Psoas muscle (tissue), 8 donors: ENCODE measurements around the gene ZIC4. TPM values are rescaled to one million over a fixed set of nuclear protein-coding genes. Genes with fewer than 3 reads are reported as not detected.

Experiments used
- ATAC-seq, 4 donors: fragments of 200-7000 bp; cut with Tn5 transposase; one replicate each; pipeline ENCODE4 v1.9.1; 2020; ENCODE audit warnings: moderate library complexity in 3 of 4, mild to moderate bottlenecking in 2 of 4
- DNase-seq, 2 donors: peaks; one replicate each; pipeline ENCODE4 v3.0.0-alpha.2; 2020
- H3K27ac ChIP-seq: fragments of 200-600 bp; one replicate; pipeline ENCODE4 v1.8.0; 2022
- H3K27me3 ChIP-seq, 3 donors: fragments of 200-600 bp in 1 of 3; one replicate each; pipeline versions ENCODE4 v1.6.1 to v1.8.0; 2013 to 2022; ENCODE audit warnings: low read length in 2 of 3, mild to moderate bottlenecking in 2 of 3, moderate library complexity in 1 of 3; ENCODE audit not compliant: insufficient read depth in 3 of 3
- H3K36me3 ChIP-seq, 2 donors: fragments of 200-600 bp in 1 of 2; one replicate each; pipeline versions ENCODE4 v1.6.1 to v1.8.0; 2013 to 2022; ENCODE audit warnings: low read depth in 1 of 2, mild to moderate bottlenecking in 1 of 2, moderate library complexity in 1 of 2; ENCODE audit not compliant: insufficient read depth in 1 of 2
- H3K4me1 ChIP-seq: fragments of 200-600 bp; one replicate; pipeline ENCODE4 v1.8.0; 2022
- H3K4me3 ChIP-seq: fragments of 200-600 bp; one replicate; pipeline ENCODE4 v1.8.0; 2022; ENCODE audit warnings: mild to moderate bottlenecking
- H3K9me3 ChIP-seq: fragments of 200-600 bp; one replicate; pipeline ENCODE4 v1.8.0; 2022
- CTCF ChIP-seq: fragments of 200-600 bp; IDR thresholded peaks from one replicate; pipeline ENCODE4 v1.8.0; 2022; ENCODE audit warnings: antibody characterized with exemption
- WGBS, 3 donors: extraction: QIAGEN DNeasy Blood & Tissue Kit; methylation state at CpG; one replicate each; pipeline versions ENCODE4 v1.1.6 to v1.1.7; 2013; 5-methylcytosine and 5-hydroxymethylcytosine counted together
- intact Hi-C, 2 donors: fragments of 100-400 bp; cut with DNase I; formaldehyde crosslinking; loops; one replicate each; pipeline versions ENCODE4 v1.11.0 to v1.14.2; 2022
- polyA plus RNA-seq, 3 donors: library from polyadenylated mRNA; stranded (reverse); fragments of 200-250 nt; gene quantifications; one replicate each; pipeline ENCODE4 v1.2.3, GENCODE V29; 2013
- total RNA-seq, 4 donors: library from RNA; stranded (reverse); fragmentation: NEBNext Ultra II Directional in 2 of 4; extraction: Animal tissue kit (Norgen Biotek cat#: 25700) in 2 of 4; gene quantifications; one replicate each; pipeline versions ENCODE4 v1.2.1 to v1.2.4, GENCODE V29; 2021 to 2023
- donor health status: healthy with polysubstance abuse.
- donor health status: DM: no; HTN: no; CAD: no; lungs with moderate emphysema.
- donor health status: Bipolar disorder and iron deficiency.
- donor health status: healthy.
- donor health status: DM: yes; HTN: yes; CAD: no.
- donor health status: DM: no; HTN: no; CAD: no.
- donor health status: DM: no; HTN: no; CAD: no.
- donor health status: DM: yes; HTN: yes; CAD: no.

The ZIC4 gene
- total and polyA plus RNA-seq, 7 donors, result 0.10 to 1.00 (median 0.46) TPM

GRCh38 chr3:147364771-147365170, 41.6 kb downstream of the ZIC4 start:
- H3K27me3 ChIP-seq, result peaks cover 8 to 66% (median 19%) of the 10 kb centered on the region in 3 donors
- 56 to 86% (median 76%) methylated on average over 1 of the region's 1 CpG for WGBS, 3 donors
- no peak for ATAC-seq

GRCh38 chr3:147361454-147362420, 44.6 kb downstream of the ZIC4 start:
- peaks cover 11 to 67% (median 28%) of the 10 kb centered on the region in 3 donors for H3K27me3 ChIP-seq
- peak; percentile 61 for TF ChIP-seq CTCF
- H3K27ac ChIP-seq, result no peak overlapping the region
- no peak overlapping the region for H3K4me3 ChIP-seq
- peak; percentile 34 to 70 for DNase-seq
- intact Hi-C loops, result loop anchor here in 1 of 2 donors (10.0 kb wide), 1 partner anchor 253 kb away; no protein-coding TSS in a partner anchor
- no peaks in the 10 kb centered on the region for H3K36me3 ChIP-seq
- no peaks in the 10 kb centered on the region for H3K4me1 ChIP-seq
- ATAC-seq, result peak in 2 of 4 donors; percentile 49 to 73
- 26 to 40% (median 31%) methylated on average over 12 of the region's 12 CpGs for WGBS, 3 donors
- H3K9me3 ChIP-seq, result no peaks in the 10 kb centered on the region

More at GRCh38 chr3:147364771-147365170, 41.6 kb downstream of the ZIC4 start:
- Histone ChIP-seq H3K4me3 (no peak overlapping the region), H3K9me3 (no peaks in the 10 kb centered on the region), H3K27ac (no peak overlapping the region), H3K36me3 (no peaks in the 10 kb centered on the region), H3K4me1 (no peaks in the 10 kb centered on the region)
- no peak for DNase-seq
- intact Hi-C loops, result loop anchor here in 1 of 2 donors (10.0 kb wide), 1 partner anchor 250 kb away; no protein-coding TSS in a partner anchor
- TF ChIP-seq CTCF, result no peak

GRCh38 chr3:147360646-147361453, 45.5 kb downstream of the ZIC4 start:
- no peaks in the 10 kb centered on the region for H3K9me3 ChIP-seq
- H3K27ac ChIP-seq, result no peak overlapping the region
- DNase-seq (no peak), ATAC-seq (no peak)
- WGBS, 3 donors, result 29 to 37% (median 36%) methylated on average over 21 of the region's 21 CpGs
- intact Hi-C loops, result loop anchor here in 1 of 2 donors (10.0 kb wide), 1 partner anchor 254 kb away; no protein-coding TSS in a partner anchor
- no peak overlapping the region for H3K4me3 ChIP-seq
- H3K27me3 ChIP-seq, result peaks cover 11 to 67% (median 32%) of the 10 kb centered on the region in 3 donors
- TF ChIP-seq CTCF, result no peak
- no peaks in the 10 kb centered on the region for H3K4me1 ChIP-seq
- no peaks in the 10 kb centered on the region for H3K36me3 ChIP-seq

- Histone ChIP-seq H3K27me3 (peaks cover 11 to 68% (median 34%) of the 10 kb centered on the region in 3 donors), H3K36me3 (no peaks in the 10 kb centered on the region), H3K4me1 (no peaks in the 10 kb centered on the region), H3K9me3 (no peaks in the 10 kb centered on the region), H3K4me3 (no peak overlapping the region), H3K27ac (no peak overlapping the region)
- no peak for TF ChIP-seq CTCF
- DNase-seq (no peak), ATAC-seq (no peak)
- 79 to 84% (median 82%) methylated on average over 5 of the region's 5 CpGs for WGBS, 3 donors
- intact Hi-C loops, result loop anchor here in 1 of 2 donors (10.0 kb wide), 1 partner anchor 255 kb away; no protein-coding TSS in a partner anchor
These were observed 46.3 kb downstream of the ZIC4 start for GRCh38 chr3:147360051-147360439.
